Measurements from ENCODE around the gene ATP1A4.

- no peak for TF ChIP-seq PRDM15 (CRISPR knock-in tag; IDR thresholded peaks at IDR 0.05)
- TF ChIP-seq MAFK (conservative IDR thresholded peaks at IDR 0.05 in 1 of 2, IDR thresholded peaks at IDR 0.05 in 1 of 2; ENCODE audit: low read length in 2 of 2), result no peak
- TF ChIP-seq TBP (CRISPR knock-in tag; IDR thresholded peaks at IDR 0.05), result no peak
Measured at GRCh38 chr1:160137216-160137862, 14.1 kb upstream of the ATP1A4 start.

Measured in HepG2 (cell line).